Measurements from ENCODE around the gene RAB4B. TPM values are rescaled to one million over a fixed set of nuclear protein-coding genes. Genes with fewer than 3 reads are reported as not detected.
A peak's percentile ranks its signal among the peaks of the same experiment; 100 is the strongest.

RAB4B gene
- total RNA-seq, 1 donor = 13.8 TPM

DNA sequence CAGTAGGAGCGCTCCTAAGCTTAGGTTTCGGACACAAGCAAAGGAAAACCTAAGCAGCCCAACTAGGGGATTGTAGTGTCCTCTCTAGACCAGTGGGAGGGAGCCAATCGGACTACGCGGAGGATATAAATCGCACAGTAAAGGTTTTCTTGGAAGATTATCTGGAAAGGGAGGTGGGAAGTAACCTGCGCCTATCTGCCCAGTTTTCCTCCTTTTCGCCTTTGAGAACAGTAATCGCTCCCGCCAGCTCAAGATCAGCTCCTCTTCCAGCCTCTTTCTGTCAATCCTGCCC is 456 bp upstream of the RAB4B start:
- Histone ChIP-seq H3K9me3 (ENCODE audit: low read depth, low read length) (no peaks in the 10 kb centered on the region), H3K4me3 (ENCODE audit: insufficient read depth, low read length) (peak overlapping the region; percentile 77), H2AFZ (ENCODE audit: low read length) (peak overlapping the region; percentile 92), H3K4me2 (ENCODE audit: insufficient read depth, low read length) (peak overlapping the region; percentile 99), H3K27me3 (ENCODE audit: insufficient read depth, low read length) (no peaks in the 10 kb centered on the region), H4K20me1 (ENCODE audit: insufficient read depth, low read length) (no peaks in the 10 kb centered on the region), H3K27ac (ENCODE audit: low read depth, low read length) (peak overlapping the region; percentile 88), H3K36me3 (ENCODE audit: insufficient read depth, low read length) (no peaks in the 10 kb centered on the region), H3K4me1 (ENCODE audit: insufficient read depth, low read length) (peaks cover 12% of the 10 kb centered on the region), H3K79me2 (ENCODE audit: insufficient read depth, low read length) (peaks cover 4% of the 10 kb centered on the region)
- no peak for DNase-seq (ENCODE audit: insufficient read length, low spot score, missing footprints)
- TF ChIP-seq CTCF (IDR thresholded peaks at IDR 0.05; ENCODE audit: extremely low read depth, low read depth, low read length) = no peak

- Histone ChIP-seq H3K27ac (ENCODE audit: low read depth, low read length) (peak overlapping the region; percentile 88), H3K4me2 (ENCODE audit: insufficient read depth, low read length) (peak overlapping the region; percentile 71), H3K79me2 (ENCODE audit: insufficient read depth, low read length) (peaks cover 4% of the 10 kb centered on the region), H2AFZ (ENCODE audit: low read length) (peak overlapping the region; percentile 18), H3K4me1 (ENCODE audit: insufficient read depth, low read length) (peaks cover 12% of the 10 kb centered on the region), H3K9me3 (ENCODE audit: low read depth, low read length) (no peaks in the 10 kb centered on the region), H3K4me3 (ENCODE audit: insufficient read depth, low read length) (peak overlapping the region; percentile 77), H4K20me1 (ENCODE audit: insufficient read depth, low read length) (no peaks in the 10 kb centered on the region), H3K27me3 (ENCODE audit: insufficient read depth, low read length) (no peaks in the 10 kb centered on the region), H3K36me3 (ENCODE audit: insufficient read depth, low read length) (no peaks in the 10 kb centered on the region)
- no peak for TF ChIP-seq CTCF (IDR thresholded peaks at IDR 0.05; ENCODE audit: extremely low read depth, low read depth, low read length)
- DNase-seq (ENCODE audit: insufficient read length, low spot score, missing footprints) = peak; percentile 78
These were observed 748 bp downstream of the RAB4B start for GRCh38 chr19:40778706-40779284.

GRCh38 chr19:40780582-40780981 is 2.5 kb downstream of the RAB4B start:
- Histone ChIP-seq H3K79me2 (ENCODE audit: insufficient read depth, low read length) (peaks cover 4% of the 10 kb centered on the region), H3K27me3 (ENCODE audit: insufficient read depth, low read length) (no peaks in the 10 kb centered on the region), H3K9me3 (ENCODE audit: low read depth, low read length) (no peaks in the 10 kb centered on the region), H3K4me3 (ENCODE audit: insufficient read depth, low read length) (no peak overlapping the region), H3K27ac (ENCODE audit: low read depth, low read length) (no peak overlapping the region), H3K4me1 (ENCODE audit: insufficient read depth, low read length) (peaks cover 12% of the 10 kb centered on the region), H4K20me1 (ENCODE audit: insufficient read depth, low read length) (no peaks in the 10 kb centered on the region), H2AFZ (ENCODE audit: low read length) (no peak overlapping the region), H3K36me3 (ENCODE audit: insufficient read depth, low read length) (no peaks in the 10 kb centered on the region), H3K4me2 (ENCODE audit: insufficient read depth, low read length) (no peak overlapping the region)
- TF ChIP-seq CTCF (IDR thresholded peaks at IDR 0.05; ENCODE audit: extremely low read depth, low read depth, low read length) = no peak
- peak; percentile 1 for DNase-seq (ENCODE audit: insufficient read length, low spot score, missing footprints)

GRCh38 chr19:40781140-40781539 is 3.1 kb downstream of the RAB4B start:
- Histone ChIP-seq H3K9me3 (ENCODE audit: low read depth, low read length) (no peaks in the 10 kb centered on the region), H3K4me2 (ENCODE audit: insufficient read depth, low read length) (no peak overlapping the region), H2AFZ (ENCODE audit: low read length) (no peak overlapping the region), H3K36me3 (ENCODE audit: insufficient read depth, low read length) (no peaks in the 10 kb centered on the region), H3K79me2 (ENCODE audit: insufficient read depth, low read length) (peaks cover 4% of the 10 kb centered on the region), H3K4me3 (ENCODE audit: insufficient read depth, low read length) (no peak overlapping the region), H3K4me1 (ENCODE audit: insufficient read depth, low read length) (peaks cover 12% of the 10 kb centered on the region), H3K27me3 (ENCODE audit: insufficient read depth, low read length) (no peaks in the 10 kb centered on the region), H3K27ac (ENCODE audit: low read depth, low read length) (no peak overlapping the region), H4K20me1 (ENCODE audit: insufficient read depth, low read length) (no peaks in the 10 kb centered on the region)
- no peak for TF ChIP-seq CTCF (IDR thresholded peaks at IDR 0.05; ENCODE audit: extremely low read depth, low read depth, low read length)
- no peak for DNase-seq (ENCODE audit: insufficient read length, low spot score, missing footprints)

All from osteoblast (primary cell).